AG04450 (cell line): ENCODE measurements around the gene RAB35. TPM values are rescaled to one million over a fixed set of nuclear protein-coding genes. Genes with fewer than 3 reads are reported as not detected.

Experiments used
- CTCF ChIA-PET: fragments of 300-600, 350-600 bp; formaldehyde crosslinking; extraction: SDS; loops from one replicate; lab custom pipeline; 2022; ENCODE audit warnings: antibody characterized with exemption, inconsistent platforms; lab: Charles Lee
- POLR2A ChIA-PET: fragments of 350-600 bp; formaldehyde crosslinking; extraction: SDS; loops from one replicate; lab custom pipeline; 2021; ENCODE audit warnings: antibody characterized with exemption, inconsistent platforms; lab: Yijun Ruan, JAX
- DNase-seq: peaks from one replicate; pipeline ENCODE4 v3.0.0-alpha.2; 2011; ENCODE audit warnings: low read depth, low spot score
- H3K27ac ChIP-seq: one replicate; pipeline ENCODE4 v1.5.1; 2012; ENCODE audit warnings: low read depth, low read length, control low read depth
- H3K27me3 ChIP-seq: one replicate; pipeline ENCODE4 v1.6.0; 2012; ENCODE audit warnings: low read length; ENCODE audit not compliant: control insufficient read depth, insufficient read depth
- H3K4me3 ChIP-seq: 2 replicates; pipeline ENCODE4 v1.5.1; 2011; ENCODE audit warnings: mild to moderate bottlenecking, low read depth, low read length, control low read depth
- H3K9me3 ChIP-seq: 2 replicates; pipeline ENCODE4 v1.5.1; 2012; ENCODE audit warnings: low read length; ENCODE audit not compliant: control insufficient read depth, insufficient read depth
- CTCF ChIP-seq: IDR thresholded peaks from 2 replicates; pipeline ENCODE4 v1.5.1; 2011; ENCODE audit warnings: low read depth, low read length, control low read depth, inconsistent platforms
- polyA plus RNA-seq: library from polyadenylated mRNA; depleted of rRNA; stranded (reverse); fragments of >200 nt; gene quantifications from 2 replicates; pipeline ENCODE4 v1.2.3, GENCODE V29; 2011

Gene RAB35
- polyA plus RNA-seq, 1 experiment, result 64.9 TPM

- POLR2A ChIA-PET, result no interaction called here
- TF ChIP-seq CTCF, result no peak
- no peak overlapping the region for H3K4me3 ChIP-seq
- no peak for DNase-seq
- CTCF ChIA-PET, result no interaction called here
- H3K27ac ChIP-seq, result no peak overlapping the region
- H3K9me3 ChIP-seq, result no peaks in the 10 kb centered on the region
- H3K27me3 ChIP-seq, result peaks cover 30% of the 10 kb centered on the region
These were observed 37.7 kb downstream of the RAB35 start for GRCh38 chr12:120078868-120079267.

GRCh38 chr12:120077260-120077659 lies 39.3 kb downstream of the RAB35 start:
- peaks cover 32% of the 10 kb centered on the region for H3K27me3 ChIP-seq
- H3K4me3 ChIP-seq, result no peak overlapping the region
- no peaks in the 10 kb centered on the region for H3K9me3 ChIP-seq
- H3K27ac ChIP-seq, result no peak overlapping the region
- no peak for DNase-seq
- no peak for TF ChIP-seq CTCF
- POLR2A ChIA-PET, result no interaction called here
- CTCF ChIA-PET, result interaction anchor here (0.8 kb wide), 1 partner anchor 10 kb away, joined by 6 read pairs; no protein-coding TSS in a partner anchor

- H3K27ac ChIP-seq, result no peak overlapping the region
- no peak for DNase-seq
- TF ChIP-seq CTCF, result no peak
- H3K4me3 ChIP-seq, result no peak overlapping the region
- no peaks in the 10 kb centered on the region for H3K9me3 ChIP-seq
- CTCF ChIA-PET, result no interaction called here
- POLR2A ChIA-PET, result no interaction called here
- peaks cover 32% of the 10 kb centered on the region for H3K27me3 ChIP-seq
These were observed 39.9 kb downstream of the RAB35 start for GRCh38 chr12:120076651-120077050.

GRCh38 chr12:120075034-120075616 lies 41.4 kb downstream of the RAB35 start:
- no peak for DNase-seq
- ChIA-PET POLR2A (no interaction called here), CTCF (no interaction called here)

More at GRCh38 chr12:120075034-120075616, 41.4 kb downstream of the RAB35 start:
- Histone ChIP-seq H3K9me3 (no peaks in the 10 kb centered on the region), H3K27ac (no peak overlapping the region), H3K27me3 (peaks cover 27% of the 10 kb centered on the region), H3K4me3 (no peak overlapping the region)
- no peak for TF ChIP-seq CTCF
